Sigmoid colon (tissue), 7 donors: Measurements from ENCODE around the gene ACSL1. TPM values are rescaled to one million over a fixed set of nuclear protein-coding genes. Genes with fewer than 3 reads are reported as not detected.

Source experiments
- DNase-seq: peaks from one replicate; pipeline ENCODE4 v3.0.0-alpha.2; 2019
- H3K27ac ChIP-seq, 4 donors: fragments of 200-600 bp; sonication (generic); one replicate each; pipeline ENCODE4 v1.5.1; 2016 to 2019; ENCODE audit warnings: mild to moderate bottlenecking in 1 of 4
- H3K27me3 ChIP-seq, 3 donors: fragments of 200-600 bp; sonication (generic); one replicate each; pipeline ENCODE4 v1.5.1; 2019; ENCODE audit warnings: mild to moderate bottlenecking in 1 of 3
- H3K36me3 ChIP-seq, 4 donors: fragments of 200-600 bp; sonication (generic); one replicate each; pipeline ENCODE4 v1.5.1; 2016 to 2019
- H3K4me1 ChIP-seq, 4 donors: fragments of 200-600 bp; sonication (generic); one replicate each; pipeline ENCODE4 v1.5.1; 2017 to 2019
- H3K4me3 ChIP-seq, 4 donors: fragments of 200-600 bp; sonication (generic); one replicate each; pipeline ENCODE4 v1.5.1; 2017 to 2019; ENCODE audit warnings: mild to moderate bottlenecking in 2 of 4, moderate library complexity in 1 of 4
- H3K9me3 ChIP-seq, 4 donors: fragments of 200-600 bp in 3 of 4; sonication (generic) in 3 of 4; one replicate each; pipeline versions ENCODE4 v1.5.1 to v1.6.1; 2013 to 2019
- CTCF ChIP-seq, 4 experiments: fragments of 450-650 bp in 3 of 4; fragments of 200-600 bp in 1 of 4; IDR thresholded peaks; one replicate each; pipeline ENCODE4 v1.5.1; 2016 to 2019; ENCODE audit warnings: antibody characterized with exemption in 4 of 4, mild to moderate bottlenecking in 3 of 4, moderate library complexity in 2 of 4
- EP300 ChIP-seq, 4 donors: sonication (generic); formaldehyde crosslinking; IDR thresholded peaks; one replicate each; pipeline ENCODE4 v1.6.1; 2017; ENCODE audit warnings: antibody characterized with exemption in 4 of 4
- POLR2A ChIP-seq, 2 donors: fragments of 450-650 bp; IDR thresholded peaks; one replicate each; pipeline ENCODE4 v1.6.1; 2016; ENCODE audit warnings: antibody characterized with exemption in 2 of 2, mild to moderate bottlenecking in 2 of 2, moderate library complexity in 2 of 2
- POLR2AphosphoS5 ChIP-seq, 4 donors: sonication (generic); formaldehyde crosslinking; IDR thresholded peaks; one replicate each; pipeline ENCODE4 v1.6.1; 2017; ENCODE audit warnings: antibody characterized with exemption in 4 of 4
- WGBS, 2 donors: extraction: QIAGEN DNeasy Blood & Tissue Kit; methylation state at CpG; one replicate each; pipeline ENCODE4 v1.1.7; 2013; 5-methylcytosine and 5-hydroxymethylcytosine counted together
- intact Hi-C: fragments of 100-400 bp; cut with DNase I; formaldehyde crosslinking; loops from one replicate; pipeline ENCODE4 v1.15.1; 2023
- polyA plus RNA-seq, 3 donors: library from polyadenylated mRNA; stranded (reverse); fragments of 200-250 nt; gene quantifications; one replicate each; pipeline ENCODE4 v1.2.3, GENCODE V29; 2013
- total RNA-seq, 4 donors: library from RNA; depleted of rRNA; stranded (reverse); fragments of >200 nt; gene quantifications; one replicate each; pipeline ENCODE4 v1.1.0, GENCODE V29; 2016
- donor health status: healthy with polysubstance abuse.
- donor health status: Bipolar disorder and iron deficiency.
- donor health status: healthy.

ACSL1 gene
- total and polyA plus RNA-seq, 7 donors = 31.7 to 121 (median 57.1) TPM

- no peaks in the 10 kb centered on the region for H3K4me1 ChIP-seq
- H3K9me3 ChIP-seq = no peaks in the 10 kb centered on the region
- 39 to 82% methylated on average over 6 of the region's 6 CpGs for WGBS, 2 donors
- H3K4me3 ChIP-seq = no peak overlapping the region
- peak overlapping the region in 2 of 4 donors; percentile 11 to 41 for H3K27ac ChIP-seq
- intact Hi-C loops = no loop called here
- no peak for TF ChIP-seq POLR2A (IDR thresholded peaks at IDR 0.05)
- TF ChIP-seq EP300 (IDR thresholded peaks at IDR 0.05) = peak in 1 of 4 donors; percentile 32
- peak in 1 of 4 donors; percentile 29 for TF ChIP-seq POLR2AphosphoS5 (IDR thresholded peaks at IDR 0.05)
- no peak for DNase-seq
- H3K36me3 ChIP-seq = no peaks in the 10 kb centered on the region
- H3K27me3 ChIP-seq = no peaks in the 10 kb centered on the region
These were observed 28.9 kb upstream of the ACSL1 start for GRCh38 chr4:184854673-184855072.

- TF ChIP-seq EP300 (IDR thresholded peaks at IDR 0.05) = no peak
- no peak for TF ChIP-seq POLR2AphosphoS5 (IDR thresholded peaks at IDR 0.05)
- TF ChIP-seq POLR2A (IDR thresholded peaks at IDR 0.05) = no peak
- TF ChIP-seq CTCF (IDR thresholded peaks at IDR 0.05) = no peak
- Histone ChIP-seq H3K4me1 (no peaks in the 10 kb centered on the region), H3K4me3 (no peak overlapping the region), H3K27ac (no peak overlapping the region), H3K9me3 (no peaks in the 10 kb centered on the region), H3K27me3 (no peaks in the 10 kb centered on the region), H3K36me3 (no peaks in the 10 kb centered on the region)
- no peak for DNase-seq
- intact Hi-C loops = no loop called here
- WGBS, 2 donors = 91 to 93% methylated on average over 9 of the region's 9 CpGs
These were observed 27.7 kb upstream of the ACSL1 start for GRCh38 chr4:184853436-184853835.

GRCh38 chr4:184851886-184852285 lies 26.1 kb upstream of the ACSL1 start:
- DNase-seq = no peak
- no peak overlapping the region for H3K4me3 ChIP-seq
- H3K4me1 ChIP-seq = no peaks in the 10 kb centered on the region
- no peaks in the 10 kb centered on the region for H3K9me3 ChIP-seq
- TF ChIP-seq POLR2AphosphoS5 (IDR thresholded peaks at IDR 0.05) = no peak
- H3K27me3 ChIP-seq = no peaks in the 10 kb centered on the region
- peak overlapping the region in 1 of 4 donors; percentile 41 for H3K27ac ChIP-seq
- WGBS, 2 donors = 0 to 36% methylated on average over 1 of the region's 1 CpG
- no peaks in the 10 kb centered on the region for H3K36me3 ChIP-seq
- intact Hi-C loops = no loop called here

- Histone ChIP-seq H3K4me1 (no peaks in the 10 kb centered on the region), H3K36me3 (no peaks in the 10 kb centered on the region), H3K27ac (peak overlapping the region in 2 of 4 donors; percentile 40 to 41), H3K4me3 (no peak overlapping the region), H3K27me3 (no peaks in the 10 kb centered on the region), H3K9me3 (no peaks in the 10 kb centered on the region)
- DNase-seq = no peak
- TF ChIP-seq POLR2AphosphoS5 (IDR thresholded peaks at IDR 0.05) (peak in 3 of 4 donors; percentile 7 to 65 (median 31)), POLR2A (IDR thresholded peaks at IDR 0.05) (no peak), EP300 (IDR thresholded peaks at IDR 0.05) (peak in 3 of 4 donors; percentile 60 to 79 (median 61))
- 54 to 79% methylated on average over 3 of the region's 3 CpGs for WGBS, 2 donors
- intact Hi-C loops = no loop called here
These were observed 25.4 kb upstream of the ACSL1 start for GRCh38 chr4:184851200-184851541.

- no peak for TF ChIP-seq POLR2AphosphoS5 (IDR thresholded peaks at IDR 0.05)
- no peak for TF ChIP-seq CTCF (IDR thresholded peaks at IDR 0.05)
- TF ChIP-seq EP300 (IDR thresholded peaks at IDR 0.05) = no peak
- TF ChIP-seq POLR2A (IDR thresholded peaks at IDR 0.05) = no peak
- Histone ChIP-seq H3K27me3 (no peaks in the 10 kb centered on the region), H3K4me1 (no peaks in the 10 kb centered on the region), H3K9me3 (no peaks in the 10 kb centered on the region), H3K4me3 (no peak overlapping the region), H3K27ac (peak overlapping the region in 2 of 4 donors; percentile 34 to 40), H3K36me3 (no peaks in the 10 kb centered on the region)
- DNase-seq = no peak
- 74 to 78% methylated on average over 10 of the region's 10 CpGs for WGBS, 2 donors
- intact Hi-C loops = no loop called here
These were observed 24.8 kb upstream of the ACSL1 start for GRCh38 chr4:184850431-184851199.

GRCh38 chr4:184850018-184850417 lies 24.2 kb upstream of the ACSL1 start:
- no peaks in the 10 kb centered on the region for H3K36me3 ChIP-seq
- no peak for TF ChIP-seq POLR2AphosphoS5 (IDR thresholded peaks at IDR 0.05)
- TF ChIP-seq POLR2A (IDR thresholded peaks at IDR 0.05) = no peak
- no peak for TF ChIP-seq EP300 (IDR thresholded peaks at IDR 0.05)
- TF ChIP-seq CTCF (IDR thresholded peaks at IDR 0.05) = no peak
- no peaks in the 10 kb centered on the region for H3K9me3 ChIP-seq
- peak overlapping the region in 1 of 4 donors; percentile 34 for H3K27ac ChIP-seq
- 69 to 74% methylated on average over 3 of the region's 3 CpGs for WGBS, 2 donors
- H3K27me3 ChIP-seq = no peaks in the 10 kb centered on the region
- no peak for DNase-seq
- H3K4me3 ChIP-seq = no peak overlapping the region
- intact Hi-C loops = no loop called here
- H3K4me1 ChIP-seq = no peaks in the 10 kb centered on the region
